Activated B cell treated with CpG ODN at 0.5 μM for 24 hours (primary cell): ENCODE measurements around the gene HSPA12B. TPM values are rescaled to one million over a fixed set of nuclear protein-coding genes. Genes with fewer than 3 reads are reported as not detected.
A peak's percentile ranks its signal among the peaks of the same experiment; 100 is the strongest.

Experiments used
- ATAC-seq: fragments of 200-7000 bp; cut with Tn5 transposase; one replicate; pipeline ENCODE4 v1.10.0; 2021; ENCODE audit warnings: low read depth, mild to moderate bottlenecking, moderate library complexity
- CTCF ChIA-PET: fragments of 350-600 bp; sonication (Branson Sonifier 250); formaldehyde crosslinking; loops from one replicate; lab custom pipeline; 2021; ENCODE audit warnings: antibody characterized with exemption; lab: Charles Lee
- POLR2A ChIA-PET: fragments of 350-600 bp; sonication (Branson Sonifier 250); formaldehyde crosslinking; loops from one replicate; lab custom pipeline; 2021; ENCODE audit warnings: antibody characterized with exemption; lab: Charles Lee
- DNase-seq: peaks from one replicate; pipeline ENCODE4 v3.0.0; 2022
- H3K27ac Mint-ChIP-seq: one replicate; pipeline ENCODE4 v1.8.0; 2020; ENCODE audit warnings: mixed read lengths
- H3K27me3 Mint-ChIP-seq: one replicate; pipeline ENCODE4 v1.8.0; 2021; ENCODE audit warnings: mixed read lengths
- H3K36me3 Mint-ChIP-seq: one replicate; pipeline ENCODE4 v1.8.0; 2021; ENCODE audit warnings: low read depth, mixed read lengths
- H3K4me1 Mint-ChIP-seq: one replicate; pipeline ENCODE4 v1.8.0; 2021; ENCODE audit warnings: mixed read lengths
- H3K4me3 Mint-ChIP-seq: one replicate; pipeline ENCODE4 v1.8.0; 2020; ENCODE audit warnings: mild to moderate bottlenecking, mixed read lengths
- H3K9me3 Mint-ChIP-seq: one replicate; pipeline ENCODE4 v1.8.0; 2020; ENCODE audit warnings: mixed read lengths
- intact Hi-C: fragments of 100-400 bp; cut with micrococcal nuclease; formaldehyde crosslinking; loops from one replicate; pipeline ENCODE4 v1.15.1; 2024
- total RNA-seq: library from RNA; stranded (reverse); gene quantifications from 2 replicates; pipeline ENCODE4 v1.2.3, GENCODE V29; 2022
- TF ChIP-seq, protein P1 (sequence below): fragments of 200-600 bp; IDR thresholded peaks from one replicate; pipeline ENCODE4 v1.8.0; 2022; ENCODE audit warnings: antibody characterized with exemption, mild to moderate bottlenecking

Gene HSPA12B
- total RNA-seq, 1 donor from 2014 or later = not detected

DNA sequence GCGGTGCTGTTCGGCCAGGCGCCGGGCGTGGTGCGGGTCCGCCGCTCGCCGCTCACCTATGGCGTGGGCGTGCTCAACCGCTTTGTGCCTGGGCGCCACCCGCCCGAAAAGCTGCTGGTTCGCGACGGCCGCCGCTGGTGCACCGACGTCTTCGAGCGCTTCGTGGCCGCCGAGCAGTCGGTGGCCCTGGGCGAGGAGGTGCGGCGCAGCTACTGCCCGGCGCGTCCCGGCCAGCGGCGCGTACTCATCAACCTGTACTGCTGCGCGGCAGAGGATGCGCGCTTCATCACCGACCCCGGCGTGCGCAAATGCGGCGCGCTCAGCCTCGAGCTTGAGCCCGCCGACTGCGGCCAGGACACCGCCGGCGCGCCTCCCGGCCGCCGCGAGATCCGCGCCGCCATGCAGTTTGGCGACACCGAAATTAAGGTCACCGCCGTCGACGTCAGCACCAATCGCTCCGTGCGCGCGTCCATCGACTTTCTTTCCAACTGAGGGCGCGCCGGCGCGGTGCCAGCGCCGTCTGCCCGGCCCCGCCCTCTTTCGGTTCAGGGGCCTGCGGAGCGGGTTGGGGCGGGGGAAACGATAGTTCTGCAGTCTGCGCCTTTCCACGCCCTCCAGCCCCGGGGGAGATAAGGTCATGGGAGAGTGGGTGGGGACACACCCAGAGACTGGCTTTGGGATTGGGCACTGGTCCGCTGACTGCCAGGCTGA is 19.3 kb downstream of the HSPA12B start:
- DNase-seq (peak; percentile 54), ATAC-seq (peak; percentile 85)
- Mint-ChIP-seq H3K9me3 (no peaks in the 10 kb centered on the region), H3K4me1 (peaks cover 11% of the 10 kb centered on the region), H3K27me3 (no peaks in the 10 kb centered on the region), H3K36me3 (peaks cover 6% of the 10 kb centered on the region), H3K4me3 (peak overlapping the region; percentile 77), H3K27ac (peak overlapping the region; percentile 63)
- ChIA-PET POLR2A (interaction anchor here (0.6 kb wide), 1 partner anchor 12 kb away, joined by 3 read pairs; no protein-coding TSS in a partner anchor), CTCF (interaction anchor here (1.5 to 5.5 kb wide), 2 partner anchors 16 to 333 kb away, joined by 6 to 32 read pairs; partner anchors contain the start of gene ADISSP)
- intact Hi-C loops = no loop called here
- TF ChIP-seq, protein P1, sequence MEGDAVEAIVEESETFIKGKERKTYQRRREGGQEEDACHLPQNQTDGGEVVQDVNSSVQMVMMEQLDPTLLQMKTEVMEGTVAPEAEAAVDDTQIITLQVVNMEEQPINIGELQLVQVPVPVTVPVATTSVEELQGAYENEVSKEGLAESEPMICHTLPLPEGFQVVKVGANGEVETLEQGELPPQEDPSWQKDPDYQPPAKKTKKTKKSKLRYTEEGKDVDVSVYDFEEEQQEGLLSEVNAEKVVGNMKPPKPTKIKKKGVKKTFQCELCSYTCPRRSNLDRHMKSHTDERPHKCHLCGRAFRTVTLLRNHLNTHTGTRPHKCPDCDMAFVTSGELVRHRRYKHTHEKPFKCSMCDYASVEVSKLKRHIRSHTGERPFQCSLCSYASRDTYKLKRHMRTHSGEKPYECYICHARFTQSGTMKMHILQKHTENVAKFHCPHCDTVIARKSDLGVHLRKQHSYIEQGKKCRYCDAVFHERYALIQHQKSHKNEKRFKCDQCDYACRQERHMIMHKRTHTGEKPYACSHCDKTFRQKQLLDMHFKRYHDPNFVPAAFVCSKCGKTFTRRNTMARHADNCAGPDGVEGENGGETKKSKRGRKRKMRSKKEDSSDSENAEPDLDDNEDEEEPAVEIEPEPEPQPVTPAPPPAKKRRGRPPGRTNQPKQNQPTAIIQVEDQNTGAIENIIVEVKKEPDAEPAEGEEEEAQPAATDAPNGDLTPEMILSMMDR = no peak

DNA sequence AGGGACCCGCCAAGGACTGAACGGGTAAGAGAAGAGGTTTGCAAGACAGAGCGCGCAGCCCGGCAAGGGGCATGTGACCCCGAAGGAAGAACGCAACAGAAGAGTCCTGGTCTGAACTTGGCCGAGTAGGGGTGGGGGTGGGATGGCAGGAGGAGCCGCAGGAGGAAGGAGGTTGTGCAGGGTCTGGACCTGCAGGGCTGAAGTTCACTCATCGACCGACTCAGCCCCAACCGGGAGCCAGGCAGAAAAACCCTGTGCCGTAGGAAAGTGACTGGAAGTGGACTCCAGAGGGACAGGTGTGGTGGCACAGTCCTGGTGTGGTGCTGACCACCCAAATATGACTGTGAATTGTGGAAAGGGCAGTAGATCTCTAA is 19.9 kb downstream of the HSPA12B start:
- ChIA-PET POLR2A (interaction anchor here (0.6 to 0.9 kb wide), 2 partner anchors 11 to 16 kb away, joined by 3 to 4 read pairs; no protein-coding TSS in a partner anchor), CTCF (interaction anchor here (0.7 to 5.5 kb wide), 5 partner anchors 11 to 333 kb away, joined by 3 to 32 read pairs (median 6); partner anchors contain the start of genes ADISSP and SPEF1)
- H3K36me3 Mint-ChIP-seq = peaks cover 8% of the 10 kb centered on the region
- peaks cover 11% of the 10 kb centered on the region for H3K4me1 Mint-ChIP-seq
- TF ChIP-seq, protein P1 = no peak
- H3K27me3 Mint-ChIP-seq = no peaks in the 10 kb centered on the region
- ATAC-seq = no peak
- peak overlapping the region; percentile 63 for H3K27ac Mint-ChIP-seq
- no peak for DNase-seq
- H3K4me3 Mint-ChIP-seq = peak overlapping the region; percentile 77
- no peaks in the 10 kb centered on the region for H3K9me3 Mint-ChIP-seq
- intact Hi-C loops = no loop called here

DNA sequence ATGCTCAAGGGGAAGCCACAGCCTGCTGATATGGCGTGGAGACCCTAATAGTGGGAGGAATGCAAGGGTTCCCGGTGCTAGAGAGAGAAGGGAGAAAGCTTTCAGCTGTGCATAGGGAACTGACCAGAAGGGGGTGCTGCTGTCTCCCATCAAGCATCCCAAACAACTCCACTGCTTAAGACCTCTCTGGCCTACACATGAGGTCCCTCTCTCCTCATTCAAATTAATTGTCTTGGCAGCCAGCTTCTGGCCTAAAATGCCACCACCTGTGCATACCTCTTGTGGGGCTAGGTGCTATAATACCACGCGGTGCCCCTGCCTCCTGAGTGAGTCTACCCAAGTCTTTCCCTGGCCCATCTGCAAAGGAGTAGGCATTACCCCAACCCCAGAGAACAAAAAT is 20.6 kb downstream of the HSPA12B start:
- H3K4me1 Mint-ChIP-seq = peaks cover 11% of the 10 kb centered on the region
- no peak overlapping the region for H3K27ac Mint-ChIP-seq
- peak overlapping the region; percentile 12 for H3K4me3 Mint-ChIP-seq
- H3K27me3 Mint-ChIP-seq = no peaks in the 10 kb centered on the region
- ChIA-PET CTCF (interaction anchor here (0.7 to 5.5 kb wide), 5 partner anchors 11 to 332 kb away, joined by 3 to 32 read pairs (median 6); partner anchors contain the start of genes ADISSP and SPEF1), POLR2A (interaction anchor here (0.9 kb wide), 1 partner anchor 16 kb away, joined by 4 read pairs; no protein-coding TSS in a partner anchor)
- intact Hi-C loops = loop anchor here (1.0 kb wide), 5 partner anchors 15 to 332 kb away; partner anchors contain the start of gene AP5S1
- peaks cover 12% of the 10 kb centered on the region for H3K36me3 Mint-ChIP-seq
- DNase-seq = no peak
- TF ChIP-seq, protein P1 = no peak
- ATAC-seq = peak; percentile 63
- no peaks in the 10 kb centered on the region for H3K9me3 Mint-ChIP-seq

DNA sequence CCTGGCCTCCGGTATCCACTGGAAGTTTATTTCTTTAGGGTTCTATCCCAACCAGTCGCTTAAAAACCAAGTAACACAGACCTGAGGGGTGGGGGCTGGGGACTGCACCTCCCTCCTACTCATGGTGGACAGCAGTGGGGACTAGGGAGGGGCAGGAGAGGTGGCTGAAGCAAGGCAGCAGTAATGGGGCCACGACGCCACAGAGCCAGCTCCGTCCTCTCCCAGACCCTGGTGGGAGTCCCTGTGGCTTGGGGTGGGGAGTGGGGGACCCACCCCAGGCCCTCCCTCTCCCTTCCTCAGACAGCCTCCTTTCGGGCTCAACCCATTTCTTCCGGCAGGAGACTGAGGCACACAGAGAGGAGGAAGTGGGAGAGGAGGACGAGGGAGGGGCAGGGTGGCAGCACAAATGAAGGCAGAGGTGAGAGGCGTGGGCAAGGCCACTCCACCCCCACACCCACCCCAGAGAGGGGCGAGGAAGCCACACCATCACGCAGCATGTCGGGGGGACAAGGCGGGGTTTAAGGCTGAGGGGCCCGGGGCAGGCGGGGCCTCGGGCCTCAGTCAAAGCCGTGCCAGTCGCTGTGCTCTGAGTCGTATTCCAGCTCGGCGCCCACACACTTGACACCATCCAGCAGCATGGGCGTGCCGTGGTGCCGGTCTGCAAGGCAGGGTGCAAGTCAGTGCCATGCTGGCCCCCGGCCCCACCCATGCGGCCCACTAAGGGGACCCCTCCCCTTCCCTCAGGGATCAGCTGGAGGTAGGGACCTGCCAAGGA is 21.2 kb downstream of the HSPA12B start:
- no peak overlapping the region for H3K27ac Mint-ChIP-seq
- ChIA-PET POLR2A (interaction anchor here (0.9 to 1.5 kb wide), 3 partner anchors 14 to 66 kb away, joined by 4 to 6 read pairs (median 4); partner anchors contain the start of genes ADISSP and AP5S1), CTCF (interaction anchor here (1.5 to 5.5 kb wide), 3 partner anchors 10 to 332 kb away, joined by 6 to 32 read pairs (median 7); partner anchors contain the start of gene ADISSP)
- no peak overlapping the region for H3K4me3 Mint-ChIP-seq
- H3K9me3 Mint-ChIP-seq = no peaks in the 10 kb centered on the region
- H3K36me3 Mint-ChIP-seq = peaks cover 14% of the 10 kb centered on the region
- ATAC-seq (no peak), DNase-seq (no peak)
- H3K4me1 Mint-ChIP-seq = peaks cover 11% of the 10 kb centered on the region
- intact Hi-C loops = loop anchor here (1.0 kb wide), 5 partner anchors 15 to 332 kb away; partner anchors contain the start of gene AP5S1
- H3K27me3 Mint-ChIP-seq = no peaks in the 10 kb centered on the region
- TF ChIP-seq, protein P1 = no peak
